GM12873 (cell line): ENCODE results near the gene ILKAP.

Source experiments
- CTCF ChIP-seq: IDR thresholded peaks from 2 replicates; pipeline ENCODE4 v1.5.1; 2012; ENCODE audit warnings: low read depth, mild to moderate bottlenecking, moderate library complexity, low read length, control low read depth; ENCODE audit not compliant: insufficient read depth; ENCODE audit errors: missing control alignments

Gene ILKAP

GRCh38 chr2:238152771-238153688 is 50.5 kb downstream of the ILKAP start:
- TF ChIP-seq CTCF: peak; percentile 41

GRCh38 chr2:238151628-238152235 is 51.8 kb downstream of the ILKAP start:
- TF ChIP-seq CTCF: no peak

DNA sequence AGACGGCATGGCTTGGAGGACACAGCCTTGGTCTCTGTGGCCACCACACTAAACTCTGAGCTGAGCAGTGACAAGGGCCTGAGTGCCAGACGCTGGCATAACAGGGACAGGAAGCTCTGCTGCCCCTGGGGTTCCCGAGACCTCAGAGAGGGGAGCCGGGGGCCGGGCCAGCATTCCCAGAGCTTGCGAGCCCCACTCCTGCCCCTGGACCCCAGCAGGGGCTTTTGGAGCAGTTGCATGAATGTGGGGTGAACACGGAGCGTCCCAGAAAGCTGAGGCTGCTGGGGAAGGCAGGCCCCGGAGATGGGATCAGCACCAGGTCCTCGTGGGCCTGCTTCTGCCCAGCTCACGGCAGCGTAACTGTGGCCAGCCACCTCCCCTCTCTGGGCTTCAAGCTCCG is 52.3 kb downstream of the ILKAP start:
- no peak for TF ChIP-seq CTCF

- no peak for TF ChIP-seq CTCF
Measured at GRCh38 chr2:238150686-238151085, 52.8 kb downstream of the ILKAP start.

DNA sequence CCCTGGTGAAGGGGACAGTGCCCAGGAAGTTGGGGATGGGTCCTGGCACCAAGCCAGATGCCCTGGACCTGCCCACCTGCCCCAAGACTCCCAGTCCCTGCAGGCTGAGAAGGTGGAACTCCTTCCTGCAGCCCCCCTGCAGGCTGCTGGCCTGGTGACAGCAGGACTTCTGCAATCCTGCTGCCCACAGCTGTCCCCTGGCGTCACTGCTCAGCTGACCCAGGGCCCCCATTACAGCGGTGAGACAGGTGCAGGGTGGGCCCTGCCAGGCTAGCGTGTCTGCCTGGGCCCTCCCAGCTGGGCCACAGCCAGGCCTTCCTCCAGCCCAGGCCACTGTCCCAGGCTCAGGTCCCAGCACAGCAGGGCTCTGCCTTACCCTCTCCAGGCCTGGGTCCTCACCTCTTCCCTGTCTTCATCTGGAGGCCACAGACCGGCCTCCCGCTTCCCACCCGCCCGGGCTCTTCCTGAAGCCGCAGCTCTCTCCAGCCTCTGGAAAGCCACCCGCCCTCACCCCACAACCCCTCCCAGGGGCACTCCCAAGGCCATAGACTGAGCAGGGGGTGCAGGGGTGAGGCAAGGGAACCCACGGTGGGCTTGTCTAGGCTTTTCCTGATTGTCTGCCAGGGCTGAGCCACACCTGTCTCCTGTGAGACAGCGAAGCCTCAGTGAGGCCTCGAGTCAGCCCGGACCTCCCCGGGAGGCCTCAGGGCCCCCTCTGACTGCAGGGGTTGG is 53.5 kb downstream of the ILKAP start:
- TF ChIP-seq CTCF: no peak

GRCh38 chr2:238148981-238149380 is 54.5 kb downstream of the ILKAP start:
- no peak for TF ChIP-seq CTCF

DNA sequence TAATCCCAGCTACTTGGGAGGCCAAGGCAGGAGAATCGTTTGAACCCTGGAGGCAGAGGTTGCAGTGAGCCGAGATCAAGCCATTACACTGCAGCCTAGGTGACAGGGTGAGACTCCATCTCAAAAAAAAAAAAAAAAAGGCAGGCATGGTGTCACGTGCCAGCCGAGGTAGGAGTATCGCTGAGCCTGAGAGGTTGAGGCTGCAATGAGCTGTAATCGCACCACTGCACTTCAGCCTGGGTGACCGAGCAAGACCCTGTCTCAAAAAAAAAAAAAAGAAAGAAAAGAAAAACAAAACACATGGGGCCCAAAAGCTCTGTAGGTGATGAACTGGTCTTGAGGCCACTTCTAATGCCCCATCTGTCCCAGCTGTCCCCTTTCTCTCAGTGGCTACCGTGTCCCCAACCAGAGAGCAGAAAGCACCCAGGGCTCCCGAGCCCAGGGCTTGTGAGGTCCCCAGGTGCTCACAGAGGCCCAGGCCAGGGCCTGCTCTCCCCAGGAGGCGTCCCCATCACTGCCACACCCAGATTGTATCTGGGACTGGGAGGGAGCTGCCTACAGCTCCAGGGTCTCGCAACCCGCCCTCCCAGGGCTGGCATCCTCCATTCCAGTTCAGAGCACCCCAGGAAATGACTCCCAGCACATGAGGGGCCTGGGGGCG is 56.5 kb downstream of the ILKAP start:
- TF ChIP-seq CTCF: no peak
